ENCODE measurements around the gene SHC4. TPM values are rescaled to one million over a fixed set of nuclear protein-coding genes. Genes with fewer than 3 reads are reported as not detected.

SHC4 gene
- total RNA-seq, 1 experiment from 2014 or later: 0.63 TPM

DNA sequence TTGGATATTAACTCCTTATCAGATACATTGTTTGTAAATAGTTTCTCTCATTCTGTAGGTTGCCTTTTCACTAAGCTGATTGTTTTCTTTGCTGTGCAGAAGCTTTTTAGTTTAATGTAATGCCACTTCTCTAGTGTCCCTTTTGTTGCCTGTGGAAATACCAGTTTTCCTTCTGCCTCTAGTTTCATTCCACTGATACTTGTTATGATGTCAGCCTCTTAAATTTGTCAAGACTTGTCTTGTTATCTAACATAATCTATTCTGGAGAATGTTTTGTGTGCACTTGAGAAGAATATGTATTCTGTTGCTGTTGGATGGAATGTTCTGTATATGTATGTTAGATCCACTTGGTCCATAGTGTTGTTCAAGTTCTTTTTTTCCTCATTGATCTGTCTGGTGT, 134.8 kb downstream of the SHC4 start:
- ATAC-seq: no peak
- H3K9me3 Mint-ChIP-seq: peaks cover 7% of the 10 kb centered on the region

DNA sequence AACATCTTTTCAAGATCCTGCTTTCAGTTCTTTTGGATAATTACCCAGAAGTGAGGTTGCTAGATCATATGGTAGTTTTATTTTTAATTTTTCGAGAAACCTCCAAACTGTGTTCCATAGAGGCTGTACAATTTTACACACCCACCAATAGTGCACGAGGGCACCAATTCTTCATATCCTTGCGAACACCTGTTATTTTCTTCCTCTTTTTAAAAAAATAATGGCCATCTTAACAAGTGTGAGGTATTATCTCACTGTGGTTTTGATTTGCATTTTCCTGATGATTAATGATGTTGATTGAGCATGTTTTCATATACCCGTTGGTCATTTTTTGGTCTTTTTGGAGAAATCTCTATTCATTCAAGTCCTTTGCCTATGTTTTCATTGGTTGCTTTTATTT, 135.2 kb downstream of the SHC4 start:
- Mint-ChIP-seq H3K36me3 (no peaks in the 10 kb centered on the region), H3K27ac (no peak overlapping the region), H3K27me3 (ENCODE audit: low read depth) (no peaks in the 10 kb centered on the region), H3K4me1 (peaks cover 6% of the 10 kb centered on the region), H3K9me3 (peaks cover 7% of the 10 kb centered on the region), H3K4me3 (no peak overlapping the region)
- ATAC-seq (no peak), DNase-seq (ENCODE audit: low spot score) (no peak)
- CTCF ChIA-PET: no interaction called here
- POLR2A ChIA-PET: no interaction called here
- TF ChIP-seq, protein P1, sequence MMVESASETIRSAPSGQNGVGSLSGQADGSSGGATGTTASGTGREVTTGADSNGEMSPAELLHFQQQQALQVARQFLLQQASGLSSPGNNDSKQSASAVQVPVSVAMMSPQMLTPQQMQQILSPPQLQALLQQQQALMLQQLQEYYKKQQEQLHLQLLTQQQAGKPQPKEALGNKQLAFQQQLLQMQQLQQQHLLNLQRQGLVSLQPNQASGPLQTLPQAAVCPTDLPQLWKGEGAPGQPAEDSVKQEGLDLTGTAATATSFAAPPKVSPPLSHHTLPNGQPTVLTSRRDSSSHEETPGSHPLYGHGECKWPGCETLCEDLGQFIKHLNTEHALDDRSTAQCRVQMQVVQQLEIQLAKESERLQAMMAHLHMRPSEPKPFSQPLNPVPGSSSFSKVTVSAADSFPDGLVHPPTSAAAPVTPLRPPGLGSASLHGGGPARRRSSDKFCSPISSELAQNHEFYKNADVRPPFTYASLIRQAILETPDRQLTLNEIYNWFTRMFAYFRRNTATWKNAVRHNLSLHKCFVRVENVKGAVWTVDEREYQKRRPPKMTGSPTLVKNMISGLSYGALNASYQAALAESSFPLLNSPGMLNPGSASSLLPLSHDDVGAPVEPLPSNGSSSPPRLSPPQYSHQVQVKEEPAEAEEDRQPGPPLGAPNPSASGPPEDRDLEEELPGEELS (CRISPR knock-in tag; IDR thresholded peaks at IDR 0.05): no peak
- TF ChIP-seq RELA (CRISPR knock-in tag; IDR thresholded peaks at IDR 0.05; ENCODE audit: borderline replicate concordance): no peak
- TF ChIP-seq E2F1 (CRISPR knock-in tag; IDR thresholded peaks at IDR 0.05): no peak
- TF ChIP-seq ETV6 (CRISPR knock-in tag; IDR thresholded peaks at IDR 0.05): no peak

More for the DNA sequence above, 134.8 kb downstream of the SHC4 start:
- ChIA-PET POLR2A (no interaction called here), CTCF (no interaction called here)
- DNase-seq (ENCODE audit: low spot score): no peak
- Mint-ChIP-seq H3K27ac (no peak overlapping the region), H3K27me3 (ENCODE audit: low read depth) (no peaks in the 10 kb centered on the region), H3K4me3 (no peak overlapping the region), H3K4me1 (peaks cover 1% of the 10 kb centered on the region; the same call in 1 of the 2 replicates), H3K36me3 (no peaks in the 10 kb centered on the region)
- no peak for TF ChIP-seq ZNF232 (CRISPR knock-in tag; IDR thresholded peaks at IDR 0.05)
- no peak for TF ChIP-seq MXD4 (CRISPR knock-in tag; IDR thresholded peaks at IDR 0.05; ENCODE audit: borderline replicate concordance)
- TF ChIP-seq IRF2 (CRISPR knock-in tag; IDR thresholded peaks at IDR 0.05; ENCODE audit: borderline replicate concordance, low read depth): no peak
- no peak for TF ChIP-seq FOXJ3 (CRISPR knock-in tag; IDR thresholded peaks at IDR 0.05; ENCODE audit: borderline replicate concordance)
- no peak for TF ChIP-seq CBFB (CRISPR knock-in tag; IDR thresholded peaks at IDR 0.05; ENCODE audit: low read depth)
- no peak for TF ChIP-seq ZSCAN18 (CRISPR knock-in tag; IDR thresholded peaks at IDR 0.05)
- no peak for TF ChIP-seq SOX15 (CRISPR knock-in tag; IDR thresholded peaks at IDR 0.05)
- no peak for TF ChIP-seq TP53 (CRISPR knock-in tag; IDR thresholded peaks at IDR 0.05)
- no peak for TF ChIP-seq ZNF263 (CRISPR knock-in tag; IDR thresholded peaks at IDR 0.05; ENCODE audit: low read depth)
- no peak for TF ChIP-seq USF1 (CRISPR knock-in tag; IDR thresholded peaks at IDR 0.05)
- TF ChIP-seq, protein P2, sequence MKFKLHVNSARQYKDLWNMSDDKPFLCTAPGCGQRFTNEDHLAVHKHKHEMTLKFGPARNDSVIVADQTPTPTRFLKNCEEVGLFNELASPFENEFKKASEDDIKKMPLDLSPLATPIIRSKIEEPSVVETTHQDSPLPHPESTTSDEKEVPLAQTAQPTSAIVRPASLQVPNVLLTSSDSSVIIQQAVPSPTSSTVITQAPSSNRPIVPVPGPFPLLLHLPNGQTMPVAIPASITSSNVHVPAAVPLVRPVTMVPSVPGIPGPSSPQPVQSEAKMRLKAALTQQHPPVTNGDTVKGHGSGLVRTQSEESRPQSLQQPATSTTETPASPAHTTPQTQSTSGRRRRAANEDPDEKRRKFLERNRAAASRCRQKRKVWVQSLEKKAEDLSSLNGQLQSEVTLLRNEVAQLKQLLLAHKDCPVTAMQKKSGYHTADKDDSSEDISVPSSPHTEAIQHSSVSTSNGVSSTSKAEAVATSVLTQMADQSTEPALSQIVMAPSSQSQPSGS (CRISPR knock-in tag; IDR thresholded peaks at IDR 0.05; ENCODE audit: borderline replicate concordance, low read depth): no peak
- no peak for TF ChIP-seq ELF4 (CRISPR knock-in tag; IDR thresholded peaks at IDR 0.05; ENCODE audit: low read depth)
- TF ChIP-seq KAT7 (CRISPR knock-in tag; IDR thresholded peaks at IDR 0.05; ENCODE audit: borderline replicate concordance): no peak
- TF ChIP-seq, protein P3, sequence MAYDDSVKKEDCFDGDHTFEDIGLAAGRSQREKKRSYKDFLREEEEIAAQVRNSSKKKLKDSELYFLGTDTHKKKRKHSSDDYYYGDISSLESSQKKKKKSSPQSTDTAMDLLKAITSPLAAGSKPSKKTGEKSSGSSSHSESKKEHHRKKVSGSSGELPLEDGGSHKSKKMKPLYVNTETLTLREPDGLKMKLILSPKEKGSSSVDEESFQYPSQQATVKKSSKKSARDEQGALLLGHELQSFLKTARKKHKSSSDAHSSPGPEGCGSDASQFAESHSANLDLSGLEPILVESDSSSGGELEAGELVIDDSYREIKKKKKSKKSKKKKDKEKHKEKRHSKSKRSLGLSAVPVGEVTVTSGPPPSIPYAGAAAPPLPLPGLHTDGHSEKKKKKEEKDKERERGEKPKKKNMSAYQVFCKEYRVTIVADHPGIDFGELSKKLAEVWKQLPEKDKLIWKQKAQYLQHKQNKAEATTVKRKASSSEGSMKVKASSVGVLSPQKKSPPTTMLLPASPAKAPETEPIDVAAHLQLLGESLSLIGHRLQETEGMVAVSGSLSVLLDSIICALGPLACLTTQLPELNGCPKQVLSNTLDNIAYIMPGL (CRISPR knock-in tag; IDR thresholded peaks at IDR 0.05): no peak
- no peak for TF ChIP-seq GRHL2 (CRISPR knock-in tag; IDR thresholded peaks at IDR 0.05; ENCODE audit: insufficient replicate concordance, severe bottlenecking)
- TF ChIP-seq ZNF121 (CRISPR knock-in tag; IDR thresholded peaks at IDR 0.05): no peak
- no peak for TF ChIP-seq MYBL2 (CRISPR knock-in tag; IDR thresholded peaks at IDR 0.05)
- TF ChIP-seq FOXP1 (CRISPR knock-in tag; IDR thresholded peaks at IDR 0.05; ENCODE audit: borderline replicate concordance): no peak
